Measurements from ENCODE around the gene FXYD1.

GRCh38 chr19:35117116-35117515, 21.5 kb upstream of the FXYD1 start:
- TF ChIP-seq POLR2A (IDR thresholded peaks at IDR 0.05; ENCODE audit: low read depth, low read length) (no peak), TAF1 (IDR thresholded peaks at IDR 0.05; ENCODE audit: low read depth, low read length) (no peak), POLR2AphosphoS5 (IDR thresholded peaks at IDR 0.05; ENCODE audit: low read depth, low read length) (no peak), SPI1 (IDR thresholded peaks at IDR 0.05; ENCODE audit: low read depth, low read length) (no peak), PAX5 (IDR thresholded peaks at IDR 0.05; ENCODE audit: insufficient read depth, low read length, severe bottlenecking) (no peak)

All from GM12891 (cell line).